GM20000 (cell line): ENCODE measurements around the gene YTHDF1.
A peak's percentile ranks its signal among the peaks of the same experiment; 100 is the strongest.

Experiments
- DNase-seq: peaks from one replicate; pipeline ENCODE4 v3.0.0; 2012; ENCODE audit warnings: low spot score
- CTCF ChIP-seq: IDR thresholded peaks from 2 replicates; pipeline ENCODE4 v1.5.1; 2012; ENCODE audit warnings: mild to moderate bottlenecking, control low read depth; ENCODE audit errors: extremely low read depth, missing control alignments

The YTHDF1 gene

GRCh38 chr20:63188159-63188442 is 27.8 kb downstream of the YTHDF1 start:
- no peak for DNase-seq
- no peak for TF ChIP-seq CTCF

GRCh38 chr20:63187338-63188158 is 28.4 kb downstream of the YTHDF1 start:
- TF ChIP-seq CTCF, result no peak
- DNase-seq, result no peak

DNA sequence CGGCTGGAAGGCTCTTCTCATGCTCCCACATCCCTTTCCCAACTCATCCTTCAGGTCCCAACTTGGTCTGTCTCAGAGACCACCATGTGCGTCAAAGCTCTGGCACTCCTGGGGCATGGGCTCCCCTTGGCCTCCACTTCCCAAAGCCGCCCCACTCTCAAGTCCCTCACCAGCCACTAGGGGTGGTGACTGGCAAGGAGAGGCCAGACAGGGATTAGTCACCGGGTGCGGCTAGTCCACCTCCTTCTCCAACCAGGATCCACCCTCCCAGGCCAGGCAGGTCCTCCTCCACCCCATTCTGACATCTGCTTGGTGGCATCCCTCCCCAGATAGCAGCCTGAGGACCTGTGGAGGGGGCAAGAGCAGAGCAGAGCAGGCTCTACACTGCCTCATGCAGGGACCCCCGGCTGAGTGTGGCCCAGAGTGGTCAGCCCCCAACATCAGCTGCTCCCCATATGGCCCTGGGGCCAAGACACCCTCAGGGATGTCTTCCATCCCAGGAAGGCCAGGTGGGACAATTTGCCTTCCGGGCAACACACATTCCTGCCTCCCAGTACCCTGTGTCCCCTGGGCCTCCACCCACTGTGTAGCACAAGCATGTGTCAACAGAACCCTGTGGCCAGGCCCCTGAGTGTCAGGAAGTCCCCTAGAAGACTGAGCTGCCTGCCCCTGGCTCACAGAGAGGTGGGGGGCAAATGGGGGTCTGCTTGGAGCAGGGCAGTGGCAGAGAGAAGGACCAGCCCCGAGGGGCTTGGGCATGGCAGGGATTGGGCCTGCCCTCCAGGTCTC is 29.2 kb downstream of the YTHDF1 start:
- DNase-seq, result no peak
- no peak for TF ChIP-seq CTCF

DNA sequence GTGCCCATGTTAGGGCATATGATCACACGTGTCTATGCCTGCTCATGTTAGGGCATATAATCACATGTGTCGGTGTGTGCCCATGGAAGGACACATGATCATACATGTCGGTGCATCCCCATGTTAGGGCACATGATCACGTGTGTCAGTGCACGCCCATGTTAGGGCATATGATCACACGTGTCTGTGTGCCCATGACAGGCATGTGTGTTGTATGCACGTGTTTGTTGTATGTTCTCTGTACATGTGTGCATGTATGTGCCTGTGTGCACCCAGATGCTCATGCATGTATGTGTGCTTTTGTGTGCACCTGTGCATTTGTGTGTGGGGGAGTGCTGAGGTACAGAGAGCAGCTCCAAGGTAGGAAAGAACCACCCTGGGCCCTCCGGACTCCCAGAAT is 29.8 kb downstream of the YTHDF1 start:
- no peak for DNase-seq
- TF ChIP-seq CTCF, result no peak

DNA sequence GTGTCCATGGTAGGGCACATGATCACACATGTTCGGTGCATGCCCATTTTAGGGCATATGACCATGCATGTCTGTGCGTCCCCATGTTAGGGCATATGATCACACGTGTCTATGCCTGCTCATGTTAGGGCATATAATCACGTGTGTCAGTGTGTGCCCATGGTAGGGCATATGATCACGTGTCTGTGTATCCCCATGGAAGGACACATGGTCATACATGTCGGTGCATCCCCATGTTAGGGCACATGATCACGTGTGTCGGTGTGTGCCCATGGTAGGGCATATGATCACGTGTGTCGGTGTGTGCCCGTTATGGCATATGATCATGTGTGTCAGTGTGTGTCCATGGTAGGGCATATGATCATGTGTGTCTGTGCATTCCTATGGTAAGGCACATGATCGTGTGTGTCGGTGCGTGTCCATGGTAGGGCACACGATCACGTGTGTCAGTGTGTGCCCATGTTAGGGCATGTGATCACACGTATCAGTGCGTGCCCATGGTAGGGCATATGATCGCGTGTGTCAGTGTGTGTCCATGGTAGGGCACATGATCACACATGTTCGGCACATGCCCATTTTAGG is 30.6 kb downstream of the YTHDF1 start:
- no peak for TF ChIP-seq CTCF
- DNase-seq, result no peak

DNA sequence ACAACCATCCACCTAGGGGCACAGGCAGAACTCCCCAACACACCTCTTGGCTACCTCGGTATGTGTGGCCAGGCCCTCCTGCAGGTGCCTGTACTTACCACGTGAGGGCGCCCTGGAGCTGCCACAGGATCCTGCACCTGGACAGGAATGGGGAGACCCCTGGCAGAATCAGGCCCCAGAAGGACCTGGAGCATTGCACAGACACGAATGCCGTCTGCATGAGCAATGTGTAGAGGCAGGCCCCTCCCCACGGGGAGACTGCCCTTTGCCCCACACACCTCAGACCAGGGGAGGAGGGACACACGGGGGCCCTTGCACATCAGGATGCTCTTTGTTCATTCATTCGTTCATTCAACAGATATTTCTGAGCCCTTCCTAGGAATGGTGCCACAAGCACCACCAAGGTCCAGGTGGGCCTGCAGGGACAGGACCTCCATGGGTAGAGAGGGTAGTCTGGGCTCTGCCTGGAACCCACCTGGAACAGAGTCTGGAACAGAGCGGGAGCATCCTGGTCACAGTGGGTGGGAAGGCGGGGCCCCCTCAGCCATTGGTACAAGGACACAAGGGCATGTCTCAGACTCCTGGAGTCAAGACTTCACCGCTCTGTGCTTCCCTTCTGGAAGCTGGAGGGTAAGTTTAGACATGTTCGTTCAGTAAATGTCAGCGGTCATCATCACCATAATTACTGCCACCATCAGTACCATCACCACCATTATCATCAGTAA is 32.3 kb downstream of the YTHDF1 start:
- DNase-seq, result peak; percentile 85
- TF ChIP-seq CTCF, result peak; percentile 98
